ENCODE results near the gene CFAP126.
"Not testable (repeated sequence)": the region's sequence is repeated elsewhere in the genome, so short reads cannot be mapped to it uniquely, and the experiment has no call there.

DNA sequence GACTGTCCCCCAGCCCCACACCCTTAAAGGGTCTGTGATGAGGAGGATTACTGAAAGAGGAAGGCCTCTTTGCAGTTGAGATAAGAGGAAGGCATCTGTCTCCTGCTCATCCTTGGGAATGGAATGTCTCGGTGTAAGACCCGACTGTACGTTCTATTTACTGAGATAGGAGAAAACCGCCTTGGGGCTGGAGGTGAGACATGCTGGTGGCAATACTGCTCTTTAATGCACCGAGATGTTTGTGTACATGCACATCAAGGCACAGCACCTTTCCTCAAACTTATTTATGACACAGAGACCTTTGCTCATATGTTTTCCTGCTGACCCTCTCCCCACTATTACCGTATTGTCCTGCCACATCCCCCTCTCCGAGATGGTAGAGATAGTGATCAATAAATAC, 45.4 kb upstream of the CFAP126 start:
- TF ChIP-seq, protein P1, sequence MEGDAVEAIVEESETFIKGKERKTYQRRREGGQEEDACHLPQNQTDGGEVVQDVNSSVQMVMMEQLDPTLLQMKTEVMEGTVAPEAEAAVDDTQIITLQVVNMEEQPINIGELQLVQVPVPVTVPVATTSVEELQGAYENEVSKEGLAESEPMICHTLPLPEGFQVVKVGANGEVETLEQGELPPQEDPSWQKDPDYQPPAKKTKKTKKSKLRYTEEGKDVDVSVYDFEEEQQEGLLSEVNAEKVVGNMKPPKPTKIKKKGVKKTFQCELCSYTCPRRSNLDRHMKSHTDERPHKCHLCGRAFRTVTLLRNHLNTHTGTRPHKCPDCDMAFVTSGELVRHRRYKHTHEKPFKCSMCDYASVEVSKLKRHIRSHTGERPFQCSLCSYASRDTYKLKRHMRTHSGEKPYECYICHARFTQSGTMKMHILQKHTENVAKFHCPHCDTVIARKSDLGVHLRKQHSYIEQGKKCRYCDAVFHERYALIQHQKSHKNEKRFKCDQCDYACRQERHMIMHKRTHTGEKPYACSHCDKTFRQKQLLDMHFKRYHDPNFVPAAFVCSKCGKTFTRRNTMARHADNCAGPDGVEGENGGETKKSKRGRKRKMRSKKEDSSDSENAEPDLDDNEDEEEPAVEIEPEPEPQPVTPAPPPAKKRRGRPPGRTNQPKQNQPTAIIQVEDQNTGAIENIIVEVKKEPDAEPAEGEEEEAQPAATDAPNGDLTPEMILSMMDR (IDR thresholded peaks at IDR 0.05; ENCODE audit: low read depth, low read length), result not testable (repeated sequence)
- not testable (repeated sequence) for TF ChIP-seq POLR2A (IDR thresholded peaks at IDR 0.05; ENCODE audit: extremely low read depth, insufficient read length); MYC (IDR thresholded peaks at IDR 0.05; ENCODE audit: low read depth, low read length)
- TF ChIP-seq, protein P2, sequence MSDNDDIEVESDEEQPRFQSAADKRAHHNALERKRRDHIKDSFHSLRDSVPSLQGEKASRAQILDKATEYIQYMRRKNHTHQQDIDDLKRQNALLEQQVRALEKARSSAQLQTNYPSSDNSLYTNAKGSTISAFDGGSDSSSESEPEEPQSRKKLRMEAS (IDR thresholded peaks at IDR 0.05; ENCODE audit: low read depth, low read length), result not testable (repeated sequence)
